ENCODE results near the gene EXOSC2. TPM values are rescaled to one million over a fixed set of nuclear protein-coding genes. Genes with fewer than 3 reads are reported as not detected.

EXOSC2 gene
- total and polyA plus RNA-seq, 11 donors, result 10.6 to 19.7 (median 13.1) TPM

DNA sequence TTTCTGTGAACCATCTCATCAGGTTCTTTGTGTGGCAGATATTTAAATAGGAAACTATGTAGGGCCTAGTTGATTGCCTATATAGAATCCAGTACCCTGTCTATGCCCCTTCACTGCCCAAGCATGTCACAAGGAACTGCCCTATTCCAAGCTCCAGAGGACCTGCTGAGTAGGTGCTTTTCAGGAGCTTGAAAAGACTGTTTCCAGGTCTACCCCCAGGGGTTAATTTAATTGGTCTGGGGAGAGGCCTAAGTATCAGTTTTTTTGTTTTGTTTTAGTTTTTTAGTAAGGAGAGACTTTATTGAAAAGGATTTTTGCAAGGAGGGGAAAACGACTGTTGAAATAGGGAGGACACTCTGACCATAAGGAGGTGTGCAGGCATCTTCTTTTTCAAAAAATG lies 43.3 kb downstream of the EXOSC2 start:
- intact Hi-C loops (cut with DNase I), result no loop called here
- TF ChIP-seq, protein P1, sequence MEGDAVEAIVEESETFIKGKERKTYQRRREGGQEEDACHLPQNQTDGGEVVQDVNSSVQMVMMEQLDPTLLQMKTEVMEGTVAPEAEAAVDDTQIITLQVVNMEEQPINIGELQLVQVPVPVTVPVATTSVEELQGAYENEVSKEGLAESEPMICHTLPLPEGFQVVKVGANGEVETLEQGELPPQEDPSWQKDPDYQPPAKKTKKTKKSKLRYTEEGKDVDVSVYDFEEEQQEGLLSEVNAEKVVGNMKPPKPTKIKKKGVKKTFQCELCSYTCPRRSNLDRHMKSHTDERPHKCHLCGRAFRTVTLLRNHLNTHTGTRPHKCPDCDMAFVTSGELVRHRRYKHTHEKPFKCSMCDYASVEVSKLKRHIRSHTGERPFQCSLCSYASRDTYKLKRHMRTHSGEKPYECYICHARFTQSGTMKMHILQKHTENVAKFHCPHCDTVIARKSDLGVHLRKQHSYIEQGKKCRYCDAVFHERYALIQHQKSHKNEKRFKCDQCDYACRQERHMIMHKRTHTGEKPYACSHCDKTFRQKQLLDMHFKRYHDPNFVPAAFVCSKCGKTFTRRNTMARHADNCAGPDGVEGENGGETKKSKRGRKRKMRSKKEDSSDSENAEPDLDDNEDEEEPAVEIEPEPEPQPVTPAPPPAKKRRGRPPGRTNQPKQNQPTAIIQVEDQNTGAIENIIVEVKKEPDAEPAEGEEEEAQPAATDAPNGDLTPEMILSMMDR (IDR thresholded peaks at IDR 0.05), result no peak
- no peak for TF ChIP-seq POLR2A (IDR thresholded peaks at IDR 0.05)

GRCh38 chr9:130738281-130738680 lies 44.7 kb downstream of the EXOSC2 start:
- 87 to 92% (median 90%) methylated on average over 3 of the region's 3 CpGs for WGBS, 4 donors
- DNase-seq (no peak), ATAC-seq (no peak)
- no peaks in the 10 kb centered on the region for H3K36me3 ChIP-seq
- no peak for TF ChIP-seq POLR2A (IDR thresholded peaks at IDR 0.05)
- TF ChIP-seq, protein P1 (IDR thresholded peaks at IDR 0.05), result no peak
- H3K27ac ChIP-seq, result no peak overlapping the region
- H3K4me3 ChIP-seq, result no peak overlapping the region
- H3K9me3 ChIP-seq, result no peaks in the 10 kb centered on the region
- intact Hi-C loops (cut with DNase I), result no loop called here
- H3K27me3 ChIP-seq, result no peaks in the 10 kb centered on the region
- peaks cover 0 to 8% (median 5%) of the 10 kb centered on the region in 12 donors for H3K4me1 ChIP-seq

More for the DNA sequence above, 43.3 kb downstream of the EXOSC2 start:
- WGBS, 4 donors, result 88 to 93% (median 90%) methylated on average over 1 of the region's 1 CpG
- Histone ChIP-seq H3K4me3 (no peak overlapping the region), H3K36me3 (no peaks in the 10 kb centered on the region), H3K27me3 (no peaks in the 10 kb centered on the region), H3K9me3 (no peaks in the 10 kb centered on the region), H3K27ac (no peak overlapping the region), H3K4me1 (peaks cover 0 to 21% (median 15%) of the 10 kb centered on the region in 12 donors)
- ATAC-seq (no peak), DNase-seq (no peak)

DNA sequence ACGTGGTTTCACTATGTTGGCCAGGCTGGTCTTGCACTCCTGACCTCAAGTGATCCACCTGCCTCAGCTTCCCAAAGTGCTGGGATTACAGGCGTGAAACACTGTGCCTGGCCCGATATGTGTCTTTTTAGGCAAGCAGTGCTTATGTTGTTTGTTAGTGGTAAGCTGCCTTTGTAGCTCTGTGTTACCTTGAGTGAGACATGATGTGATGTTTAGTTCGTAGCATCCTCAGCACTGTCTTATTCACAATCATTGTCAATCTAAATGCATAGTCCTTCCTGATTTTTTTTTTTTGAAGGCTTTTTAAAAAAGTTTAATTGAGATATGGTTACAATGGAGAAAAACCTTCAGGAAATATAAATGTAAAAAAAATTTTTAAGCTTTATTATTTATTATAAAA lies 45.5 kb downstream of the EXOSC2 start:
- no peak overlapping the region for H3K27ac ChIP-seq
- no peak for DNase-seq
- H3K4me1 ChIP-seq, result peaks cover 0 to 9% (median 0%) of the 10 kb centered on the region in 12 donors
- H3K4me3 ChIP-seq, result no peak overlapping the region
- H3K9me3 ChIP-seq, result no peaks in the 10 kb centered on the region
- TF ChIP-seq, protein P1 (IDR thresholded peaks at IDR 0.05), result no peak
- no peak for TF ChIP-seq POLR2A (IDR thresholded peaks at IDR 0.05)
- ATAC-seq, result no peak
- intact Hi-C loops (cut with DNase I), result no loop called here
- H3K27me3 ChIP-seq, result no peaks in the 10 kb centered on the region
- 93 to 97% (median 94%) methylated on average over 4 of the region's 4 CpGs for WGBS, 4 donors
- no peaks in the 10 kb centered on the region for H3K36me3 ChIP-seq

DNA sequence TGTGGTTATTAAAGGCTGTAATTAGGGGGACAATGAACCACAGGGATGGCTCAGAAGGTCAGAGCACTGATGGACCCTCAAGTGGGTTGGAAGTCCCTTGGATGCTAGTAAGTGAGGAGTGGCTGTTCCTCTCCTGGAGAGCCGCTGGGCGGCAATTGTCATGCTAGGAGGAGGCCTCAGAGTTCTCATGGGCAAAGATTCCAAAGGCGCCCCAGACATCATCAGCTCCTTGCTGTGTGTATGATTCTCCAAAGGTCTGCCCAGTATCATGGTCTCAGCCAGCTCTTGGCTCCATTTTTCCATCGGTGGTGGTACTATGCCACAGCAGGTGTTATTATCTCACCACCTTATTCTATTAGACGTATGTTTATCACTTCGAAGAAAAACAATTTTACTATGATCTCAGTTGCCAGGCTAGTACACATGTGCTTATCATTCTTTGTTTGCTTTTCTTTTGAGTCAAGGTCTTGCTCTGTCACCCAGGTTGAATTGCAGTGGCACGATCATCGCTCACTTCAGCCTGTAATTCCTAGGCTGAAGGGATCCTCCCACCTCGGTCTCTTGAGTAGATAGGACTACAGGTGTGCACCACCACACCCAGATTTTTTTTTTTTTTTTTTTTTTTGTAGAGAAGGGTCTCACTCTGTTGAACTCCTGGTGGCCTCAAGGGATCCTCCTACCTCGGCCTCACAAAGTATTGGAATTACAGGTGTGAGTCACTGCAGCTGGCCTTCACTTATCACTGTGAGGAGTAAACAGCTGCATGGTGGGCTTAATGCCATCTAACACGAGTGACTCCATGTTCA lies 46.8 kb downstream of the EXOSC2 start:
- no peak overlapping the region for H3K27ac ChIP-seq
- peaks cover 0 to 13% (median 2%) of the 10 kb centered on the region in 12 donors for H3K4me1 ChIP-seq
- no peaks in the 10 kb centered on the region for H3K27me3 ChIP-seq
- intact Hi-C loops (cut with DNase I), result no loop called here
- DNase-seq (no peak), ATAC-seq (no peak)
- TF ChIP-seq POLR2A (IDR thresholded peaks at IDR 0.05), result no peak
- TF ChIP-seq, protein P1 (IDR thresholded peaks at IDR 0.05), result no peak
- H3K4me3 ChIP-seq, result no peak overlapping the region
- 91 to 93% (median 92%) methylated on average over 11 of the region's 11 CpGs for WGBS, 4 donors
- no peaks in the 10 kb centered on the region for H3K36me3 ChIP-seq
- no peaks in the 10 kb centered on the region for H3K9me3 ChIP-seq
